ENCODE measurements around the gene LGALS9C.
"Not testable (repeated sequence)": the region's sequence is repeated elsewhere in the genome, so short reads cannot be mapped to it uniquely, and the experiment has no call there.

LGALS9C gene

GRCh38 chr17:18476508-18477308 is at the start of gene LGALS9C:
LGALS9C (plus strand) TSS chr17:18476789; CDS start chr17:18476855, 66 bp downstream.
- peak in 1 of 2 donors; percentile 38 for ATAC-seq

- ATAC-seq, result not testable (repeated sequence)
Observed at GRCh38 chr17:18432206-18432605, 44.4 kb upstream of the LGALS9C start.

GRCh38 chr17:18439465-18439870 is 37.1 kb upstream of the LGALS9C start:
- ATAC-seq, result not testable (repeated sequence)

GRCh38 chr17:18442093-18442492 is 34.5 kb upstream of the LGALS9C start:
- not testable (repeated sequence) for ATAC-seq

GRCh38 chr17:18442532-18442931 is 34.1 kb upstream of the LGALS9C start:
- ATAC-seq, result not testable (repeated sequence)

GRCh38 chr17:18447476-18448205 is 28.9 kb upstream of the LGALS9C start:
- ATAC-seq, result not testable (repeated sequence)

- ATAC-seq, result not testable (repeated sequence)
Observed at GRCh38 chr17:18448311-18448710, 28.3 kb upstream of the LGALS9C start.

- ATAC-seq, result not testable (repeated sequence)
Observed at GRCh38 chr17:18449833-18450232, 26.8 kb upstream of the LGALS9C start.

GRCh38 chr17:18450998-18451397 is 25.6 kb upstream of the LGALS9C start:
- not testable (repeated sequence) for ATAC-seq

GRCh38 chr17:18451969-18452368 is 24.6 kb upstream of the LGALS9C start:
- ATAC-seq, result not testable (repeated sequence)

- ATAC-seq, result not testable (repeated sequence)
Observed at GRCh38 chr17:18459035-18459434, 17.6 kb upstream of the LGALS9C start.

- ATAC-seq, result not testable (repeated sequence)
Observed at GRCh38 chr17:18463831-18464502, 12.6 kb upstream of the LGALS9C start.

GRCh38 chr17:18466250-18466983 is 10.2 kb upstream of the LGALS9C start:
- ATAC-seq, result not testable (repeated sequence)

GRCh38 chr17:18467001-18467400 is 9.6 kb upstream of the LGALS9C start:
- ATAC-seq, result not testable (repeated sequence)

GRCh38 chr17:18468472-18469171 is 8.0 kb upstream of the LGALS9C start:
- ATAC-seq, result not testable (repeated sequence)

- not testable (repeated sequence) for ATAC-seq
Observed at GRCh38 chr17:18469837-18470236, 6.8 kb upstream of the LGALS9C start.

- not testable (repeated sequence) for ATAC-seq
Observed at GRCh38 chr17:18470345-18470930, 6.2 kb upstream of the LGALS9C start.

GRCh38 chr17:18473967-18474366 is 2.6 kb upstream of the LGALS9C start:
- not testable (repeated sequence) for ATAC-seq

- not testable (repeated sequence) for ATAC-seq
Observed at GRCh38 chr17:18474754-18475153, 1.8 kb upstream of the LGALS9C start.

GRCh38 chr17:18477367-18477766 is 778 bp downstream of the LGALS9C start:
- ATAC-seq, result not testable (repeated sequence)

- ATAC-seq, result not testable (repeated sequence)
Observed at GRCh38 chr17:18478362-18478761, 1.8 kb downstream of the LGALS9C start.
